GM18907 (cell line): Measurements from ENCODE around the gene MORC1.
"Not testable (repeated sequence)": the region's sequence is repeated elsewhere in the genome, so short reads cannot be mapped to it uniquely, and the experiment has no call there.

Source experiments
- ATAC-seq: cut with Tn5 transposase; IDR thresholded peaks from one replicate; pipeline ENCODE4 v1.9.1; 2021; ENCODE audit warnings: mild to moderate bottlenecking, moderate library complexity; ENCODE audit not compliant: unreplicated experiment

The MORC1 gene

GRCh38 chr3:109117939-109118338, at the start of gene MORC1:
MORC1 (minus strand) TSS chr3:109118134; CDS start chr3:109118059, 75 bp downstream.
- ATAC-seq, result no peak

- ATAC-seq, result no peak
These were observed 48.0 kb upstream of the MORC1 start for GRCh38 chr3:109165905-109166304.

GRCh38 chr3:109161487-109162123, 43.7 kb upstream of the MORC1 start:
- no peak for ATAC-seq

- no peak for ATAC-seq
These were observed 37.9 kb upstream of the MORC1 start for GRCh38 chr3:109155828-109156227.

GRCh38 chr3:109154979-109155378, 37.0 kb upstream of the MORC1 start:
- no peak for ATAC-seq

- no peak for ATAC-seq
These were observed 34.4 kb upstream of the MORC1 start for GRCh38 chr3:109152320-109152719.

- ATAC-seq, result no peak
These were observed 31.1 kb upstream of the MORC1 start for GRCh38 chr3:109149078-109149477.

GRCh38 chr3:109143646-109144045, 25.7 kb upstream of the MORC1 start:
- no peak for ATAC-seq

- no peak for ATAC-seq
These were observed 22.4 kb upstream of the MORC1 start for GRCh38 chr3:109140318-109140717.

- no peak for ATAC-seq
These were observed 19.8 kb upstream of the MORC1 start for GRCh38 chr3:109137761-109138160.

GRCh38 chr3:109136523-109136922, 18.6 kb upstream of the MORC1 start, which contains the start of gene C3orf85:
C3orf85 (plus strand) TSS chr3:109136719; CDS start chr3:109136848, 129 bp downstream.
- no peak for ATAC-seq

GRCh38 chr3:109133474-109133816, 15.5 kb upstream of the MORC1 start:
- not testable (repeated sequence) for ATAC-seq

- no peak for ATAC-seq
These were observed 15.0 kb upstream of the MORC1 start for GRCh38 chr3:109132801-109133473.

GRCh38 chr3:109131276-109131675, 13.3 kb upstream of the MORC1 start:
- ATAC-seq, result no peak

- ATAC-seq, result no peak
These were observed 9.6 kb upstream of the MORC1 start for GRCh38 chr3:109127553-109127952.

GRCh38 chr3:109125902-109126301, 8.0 kb upstream of the MORC1 start:
- no peak for ATAC-seq

- no peak for ATAC-seq
These were observed 4.8 kb upstream of the MORC1 start for GRCh38 chr3:109122690-109123089.

- no peak for ATAC-seq
These were observed 650 bp upstream of the MORC1 start for GRCh38 chr3:109118584-109118983.

GRCh38 chr3:109116031-109116430, 1.9 kb downstream of the MORC1 start:
- ATAC-seq, result no peak

- no peak for ATAC-seq
These were observed 2.5 kb downstream of the MORC1 start for GRCh38 chr3:109115451-109115850.

GRCh38 chr3:109114746-109115145, 3.2 kb downstream of the MORC1 start:
- no peak for ATAC-seq

GRCh38 chr3:109112946-109113760, 4.8 kb downstream of the MORC1 start:
- no peak for ATAC-seq
